PC-9 (cell line): ENCODE results near the gene DLGAP1. TPM values are rescaled to one million over a fixed set of nuclear protein-coding genes. Genes with fewer than 3 reads are reported as not detected.

ENCODE experiments used
- BruUV-seq: library from RNA; stranded (reverse); fragments of 400-500 nt; replicated peaks from 2 replicates; lab custom pipeline; 2021; lab: Mats Ljungman, UMichigan
- CTCF ChIA-PET: fragments of 300-600 bp; sonication (Branson Sonifier 250); formaldehyde crosslinking; loops from one replicate; lab custom pipeline; 2022; ENCODE audit warnings: antibody characterized with exemption; lab: Charles Lee
- POLR2A ChIA-PET: fragments of 300-600 bp; sonication (Branson Sonifier 250); formaldehyde crosslinking; loops from one replicate; lab custom pipeline; 2022; ENCODE audit warnings: antibody characterized with exemption; ENCODE audit not compliant: unreplicated experiment; lab: Charles Lee
- DNase-seq, 2 experiments: peaks; one replicate each; pipeline versions ENCODE4 v3.0.0 to v3.0.0-alpha.2; 2015 to 2022; ENCODE audit warnings: mixed read lengths in 1 of 2
- H2AFZ ChIP-seq: fragments of 200-600 bp; sonication (generic); 2 replicates; pipeline ENCODE4 v1.8.1; 2017; ENCODE audit warnings: antibody characterized with exemption
- H3F3A ChIP-seq: fragments of 200-600 bp; sonication (generic); 2 replicates; pipeline ENCODE4 v1.8.1; 2017; ENCODE audit warnings: antibody characterized with exemption, mild to moderate bottlenecking, low read depth; ENCODE audit not compliant: insufficient read depth
- H3K27ac ChIP-seq: fragments of 200-600 bp; sonication (generic); 2 replicates; pipeline ENCODE4 v1.6.1; 2016; ENCODE audit warnings: mixed run types
- H3K27me3 ChIP-seq: fragments of 200-600 bp; sonication (generic); 2 replicates; pipeline ENCODE4 v1.6.1; 2016; ENCODE audit warnings: low read depth, mixed run types; ENCODE audit not compliant: insufficient read depth
- H3K36me3 ChIP-seq: fragments of 200-600 bp; sonication (generic); 2 replicates; pipeline ENCODE4 v1.6.1; 2016; ENCODE audit warnings: low read depth, mixed run types
- H3K4me1 ChIP-seq: fragments of 200-600 bp; sonication (generic); replicated peaks from 2 replicates; pipeline ENCODE4 v1.6.1; 2016; ENCODE audit warnings: mixed run types; ENCODE audit not compliant: insufficient read depth
- H3K4me2 ChIP-seq: fragments of 200-600 bp; sonication (generic); 2 replicates; pipeline ENCODE4 v1.6.1; 2017; ENCODE audit warnings: mixed run types
- H3K4me3 ChIP-seq: fragments of 200-600 bp; sonication (generic); 2 replicates; pipeline ENCODE4 v1.6.1; 2016; ENCODE audit warnings: mixed run types
- H3K79me2 ChIP-seq: fragments of 200-600 bp; sonication (generic); 2 replicates; pipeline ENCODE4 v1.6.1; 2017; ENCODE audit warnings: low read depth, mixed run types
- H3K9me2 ChIP-seq: fragments of 200-600 bp; sonication (generic); 2 replicates; pipeline ENCODE4 v1.8.1; 2017; ENCODE audit warnings: mild to moderate bottlenecking; ENCODE audit not compliant: insufficient read depth
- H3K9me3 ChIP-seq: fragments of 200-600 bp; sonication (generic); 2 replicates; pipeline ENCODE4 v1.8.1; 2016; ENCODE audit warnings: low read depth; ENCODE audit not compliant: insufficient read depth
- H4K20me1 ChIP-seq: fragments of 200-600 bp; sonication (generic); 2 replicates; pipeline ENCODE4 v1.8.1; 2017; ENCODE audit not compliant: insufficient read depth
- CTCF ChIP-seq: fragments of 200-600 bp; sonication (generic); conservative IDR thresholded peaks from 2 replicates; pipeline ENCODE4 v1.6.1; 2017; ENCODE audit warnings: mixed run types, antibody characterized with exemption, mild to moderate bottlenecking, moderate library complexity
- EZH2 ChIP-seq: fragments of 200-600 bp; sonication (generic); IDR thresholded peaks from 2 replicates; pipeline ENCODE4 v1.8.0; 2017; ENCODE audit warnings: antibody characterized with exemption, low read depth
- intact Hi-C: fragments of 100-400 bp; cut with micrococcal nuclease; formaldehyde crosslinking; loops from one replicate; pipeline ENCODE4 v1.10.0; 2022; ENCODE audit not compliant: unreplicated experiment
- total RNA-seq: library from RNA; stranded (reverse); gene quantifications from 2 replicates; pipeline ENCODE4 v1.2.3, GENCODE V29; 2021

The DLGAP1 gene
- total RNA-seq, 1 experiment from 2014 or later, result not detected

GRCh38 chr18:3451989-3452749, 1002.9 kb downstream of the DLGAP1 start:
- no peaks in the 10 kb centered on the region for H3K9me3 ChIP-seq
- no peak overlapping the region for H2AFZ ChIP-seq
- no peak for TF ChIP-seq CTCF
- no peak for TF ChIP-seq EZH2
- peaks cover 84% of the 10 kb centered on the region for H3K79me2 ChIP-seq
- peak overlapping the region; percentile 84 for H3K4me2 ChIP-seq
- peaks cover 33% of the 10 kb centered on the region for H4K20me1 ChIP-seq
- peaks cover 74% of the 10 kb centered on the region for H3F3A ChIP-seq
- H3K4me1 ChIP-seq, result peaks cover 38% of the 10 kb centered on the region
- ChIA-PET CTCF (interaction anchor here (0.7 kb wide), 1 partner anchor 143 kb away, joined by 3 read pairs; no protein-coding TSS in a partner anchor), POLR2A (interaction anchor here (0.6 to 0.9 kb wide), 8 partner anchors 67 to 247 kb away, joined by 3 to 8 read pairs (median 4); no protein-coding TSS in a partner anchor)
- H3K4me3 ChIP-seq, result peak overlapping the region; percentile 83
- peak in 1 of 2 experiments; percentile 48 for DNase-seq
- no peaks in the 10 kb centered on the region; the same call in 1 of the 2 replicates for H3K27me3 ChIP-seq
- no peaks in the 10 kb centered on the region for H3K9me2 ChIP-seq
- peaks cover 28% of the 10 kb centered on the region for H3K36me3 ChIP-seq
- peak overlapping the region; percentile 96 for H3K27ac ChIP-seq
- intact Hi-C loops, result loop anchor here (5.0 kb wide), 1 partner anchor 320 kb away; no protein-coding TSS in a partner anchor
- no TSS peak for BruUV-seq

DNA sequence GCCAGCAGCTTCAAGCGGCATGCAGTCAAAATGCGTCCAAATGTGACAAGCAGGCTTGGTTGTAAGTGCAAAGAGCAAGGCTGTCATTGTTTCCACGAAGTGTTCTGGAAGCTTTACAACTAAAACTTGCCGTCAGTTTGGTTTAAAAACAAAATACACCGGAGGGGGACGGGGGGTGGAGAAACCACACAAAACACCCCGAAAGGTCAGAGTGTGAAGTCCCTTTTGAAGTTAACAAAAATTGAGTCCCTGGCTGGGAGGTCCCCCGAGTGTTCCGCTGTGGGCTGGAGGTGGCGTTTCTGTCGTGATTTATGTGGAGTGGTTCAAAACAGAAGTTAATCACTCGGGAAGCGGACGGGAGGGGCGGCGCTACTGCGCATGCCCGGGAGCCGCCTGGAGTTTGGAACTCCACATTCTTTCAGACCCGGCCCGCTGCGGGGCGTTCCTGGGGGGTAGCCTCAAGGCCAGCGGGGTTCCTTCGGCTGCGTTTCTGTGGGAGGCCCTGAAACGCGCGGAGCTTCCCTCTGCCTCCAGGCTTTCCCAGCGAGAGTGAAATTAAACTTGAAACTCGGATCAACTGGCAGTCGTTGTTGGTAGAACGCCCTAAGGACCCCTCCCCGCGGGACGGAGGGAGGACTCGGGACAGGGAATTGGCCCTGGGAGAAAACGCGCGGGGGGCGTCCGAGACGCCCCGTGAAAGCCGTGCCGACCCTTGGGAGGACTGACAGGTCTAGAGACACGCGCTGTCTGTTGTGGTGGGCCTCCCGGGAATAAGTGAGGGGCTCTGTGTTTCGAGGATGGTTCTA, 1003.7 kb downstream of the DLGAP1 start:
- Histone ChIP-seq H3K4me1 (peaks cover 41% of the 10 kb centered on the region), H3K27me3 (no peaks in the 10 kb centered on the region; the same call in 1 of the 2 replicates), H3K79me2 (peaks cover 76% of the 10 kb centered on the region), H4K20me1 (peaks cover 27% of the 10 kb centered on the region), H2AFZ (no peak overlapping the region), H3K4me2 (peak overlapping the region; percentile 84), H3F3A (peaks cover 74% of the 10 kb centered on the region), H3K36me3 (peaks cover 20% of the 10 kb centered on the region), H3K9me2 (no peaks in the 10 kb centered on the region), H3K27ac (peak overlapping the region; percentile 96), H3K9me3 (no peaks in the 10 kb centered on the region), H3K4me3 (peak overlapping the region; percentile 83)
- POLR2A ChIA-PET, result interaction anchor here (0.7 to 0.9 kb wide), 3 partner anchors 66 to 214 kb away, joined by 3 to 5 read pairs (median 3); no protein-coding TSS in a partner anchor
- intact Hi-C loops, result loop anchor here (5.0 kb wide), 1 partner anchor 321 kb away; no protein-coding TSS in a partner anchor
- TF ChIP-seq EZH2 (no peak), CTCF (no peak)
- CTCF ChIA-PET, result no interaction called here
- DNase-seq, result peak; percentile 75 to 89
- BruUV-seq, result TSS peak; percentile 45

- no peaks in the 10 kb centered on the region for H3K9me2 ChIP-seq
- H3K4me3 ChIP-seq, result peak overlapping the region; percentile 83
- no peak for DNase-seq
- H3K4me2 ChIP-seq, result peak overlapping the region; percentile 84
- H3K9me3 ChIP-seq, result no peaks in the 10 kb centered on the region
- no TSS peak for BruUV-seq
- peak overlapping the region; percentile 96 for H3K27ac ChIP-seq
- H3K36me3 ChIP-seq, result peaks cover 14% of the 10 kb centered on the region
- no peaks in the 10 kb centered on the region for H3K27me3 ChIP-seq
- no peak overlapping the region for H2AFZ ChIP-seq
- CTCF ChIA-PET, result no interaction called here
- H4K20me1 ChIP-seq, result peaks cover 21% of the 10 kb centered on the region
- POLR2A ChIA-PET, result no interaction called here
- intact Hi-C loops, result loop anchor here (5.0 kb wide), 1 partner anchor 322 kb away; no protein-coding TSS in a partner anchor
- TF ChIP-seq CTCF (no peak), EZH2 (no peak)
- H3K79me2 ChIP-seq, result peaks cover 75% of the 10 kb centered on the region
- peaks cover 74% of the 10 kb centered on the region for H3F3A ChIP-seq
- H3K4me1 ChIP-seq, result peaks cover 41% of the 10 kb centered on the region
Observed at GRCh38 chr18:3450799-3451182, 1004.3 kb downstream of the DLGAP1 start.
